Right hindlimb (tissue), 1 donor: ENCODE data around the gene NVL.
A peak's percentile ranks its signal among the peaks of the same experiment; 100 is the strongest.
"Not testable (repeated sequence)": the region's sequence is repeated elsewhere in the genome, so short reads cannot be mapped to it uniquely, and the experiment has no call there.

ENCODE experiments used
- DNase-seq: peaks from one replicate; pipeline ENCODE4 v3.0.0-alpha.2; 2018

The NVL gene

GRCh38 chr1:224329842-224330753, at the start of gene NVL:
TSS of gene NVL (minus strand) at chr1:224330172. CDS start at chr1:224330127, 45 bp downstream.
- peak; percentile 92 for DNase-seq

DNA sequence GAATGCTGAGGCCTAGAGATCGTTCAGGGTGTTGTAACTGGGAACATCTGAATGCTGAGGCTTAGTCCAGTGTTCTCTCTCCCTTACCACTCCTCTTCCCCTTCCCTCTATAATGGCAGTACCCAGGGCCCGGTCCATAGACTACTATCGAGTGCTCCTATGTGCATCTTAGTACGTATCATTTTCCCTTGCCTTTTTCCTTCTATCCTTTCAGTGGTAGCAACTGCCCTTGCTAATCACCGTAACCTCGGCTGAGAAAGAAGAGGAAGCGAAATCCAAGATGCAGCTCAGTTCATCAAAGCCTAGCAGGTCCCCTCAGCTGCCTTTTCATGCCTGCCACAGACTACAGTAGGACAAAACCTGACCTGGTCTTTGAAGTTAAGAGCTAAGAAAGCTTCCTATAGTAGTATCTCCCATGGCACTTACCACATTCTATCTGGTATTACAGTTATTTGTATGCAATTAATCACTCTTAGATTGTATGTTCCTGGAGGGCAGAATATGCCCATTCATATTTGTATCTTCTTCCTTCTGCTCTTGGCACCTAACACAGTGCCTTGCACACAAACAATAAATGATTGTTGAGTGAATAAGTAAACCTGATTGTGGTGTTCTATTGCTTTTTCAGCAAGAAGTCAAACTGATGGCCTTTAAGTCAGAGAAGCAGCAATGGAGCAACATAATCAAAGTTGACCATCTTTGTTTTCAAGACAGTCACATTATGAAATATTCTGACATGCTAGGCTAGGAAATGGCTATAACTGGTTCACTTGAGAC, 49.1 kb upstream of the NVL start:
- DNase-seq = no peak

GRCh38 chr1:224377676-224378006, 47.7 kb upstream of the NVL start:
- DNase-seq = no peak

DNA sequence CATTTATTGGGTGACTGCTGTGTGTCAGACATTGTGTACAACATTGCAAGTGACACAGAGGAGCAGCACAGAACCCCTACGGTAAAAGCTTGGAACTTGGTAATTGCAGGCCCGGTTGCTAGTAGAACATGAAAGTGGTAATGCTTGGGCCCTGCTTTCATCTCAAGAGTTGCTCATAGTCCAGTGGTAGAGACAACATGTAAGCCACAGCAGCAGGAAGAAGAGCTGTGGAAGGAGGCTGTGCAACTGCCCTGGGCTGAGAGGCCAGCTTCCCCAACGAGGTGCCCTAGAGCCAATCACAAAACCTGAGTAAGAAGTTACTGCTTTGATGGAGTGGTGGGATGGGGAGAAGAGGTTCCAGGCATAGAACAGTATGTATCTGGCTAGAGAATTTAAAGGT, 45.1 kb upstream of the NVL start:
- DNase-seq = no peak

- DNase-seq = no peak
Measured at GRCh38 chr1:224373008-224373590, 43.1 kb upstream of the NVL start.

- no peak for DNase-seq
Measured at GRCh38 chr1:224368409-224368808, 38.4 kb upstream of the NVL start.

GRCh38 chr1:224359207-224359606, 29.2 kb upstream of the NVL start:
- no peak for DNase-seq

GRCh38 chr1:224358237-224358636, 28.3 kb upstream of the NVL start:
- DNase-seq = no peak

DNA sequence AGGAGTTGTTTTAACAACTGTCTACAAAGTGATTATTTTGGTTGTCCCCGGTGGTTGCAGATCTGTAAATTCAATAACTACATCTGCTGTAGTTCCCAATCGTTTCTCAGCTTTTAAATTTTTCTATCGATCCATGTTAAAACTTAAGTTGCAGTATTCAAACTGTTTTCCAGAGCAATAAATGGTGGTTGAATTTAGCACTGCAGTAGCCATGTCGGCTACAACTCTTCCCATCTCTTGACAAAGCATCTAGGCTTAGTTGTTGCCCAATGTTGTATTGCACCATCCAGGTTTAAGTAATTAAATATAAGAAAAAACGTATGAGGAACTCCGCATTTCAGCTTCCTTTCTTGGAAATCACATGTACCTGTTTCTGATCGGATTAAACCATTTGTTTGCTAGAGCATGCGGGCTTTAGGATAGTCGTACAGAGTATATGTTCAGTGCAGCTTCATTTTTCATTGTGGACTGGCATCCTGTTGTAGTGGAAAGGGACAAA, 27.7 kb upstream of the NVL start:
- DNase-seq = no peak

- peak; percentile 94 for DNase-seq
Measured at GRCh38 chr1:224356685-224357625, 27.0 kb upstream of the NVL start, which contains the start of gene CNIH4. TSS of gene CNIH4 (plus strand) at chr1:224356879. CDS start at chr1:224356925, 46 bp downstream.

- DNase-seq = no peak
Measured at GRCh38 chr1:224353975-224354925, 24.3 kb upstream of the NVL start.

GRCh38 chr1:224352436-224353085, 22.6 kb upstream of the NVL start:
- not testable (repeated sequence) for DNase-seq

DNA sequence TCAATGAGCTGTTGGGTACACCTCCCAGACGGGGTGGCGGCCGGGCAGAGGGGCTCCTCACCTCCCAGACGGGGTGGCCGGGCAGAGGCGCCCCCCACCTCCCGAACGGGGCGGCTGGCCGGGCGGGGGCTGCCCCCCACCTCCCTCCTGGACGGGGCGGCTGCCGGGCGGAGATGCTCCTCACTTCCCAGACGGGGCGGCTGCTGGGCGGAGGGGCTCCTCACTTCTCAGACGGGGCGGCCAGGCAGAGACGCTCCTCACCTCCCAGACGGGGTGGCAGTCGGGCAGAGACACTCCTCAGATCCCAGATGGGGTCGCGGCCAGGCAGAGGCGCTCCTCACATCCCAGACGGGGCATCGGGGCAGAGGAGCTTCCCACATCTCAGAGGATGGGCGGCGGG, 19.7 kb upstream of the NVL start:
- not testable (repeated sequence) for DNase-seq

DNA sequence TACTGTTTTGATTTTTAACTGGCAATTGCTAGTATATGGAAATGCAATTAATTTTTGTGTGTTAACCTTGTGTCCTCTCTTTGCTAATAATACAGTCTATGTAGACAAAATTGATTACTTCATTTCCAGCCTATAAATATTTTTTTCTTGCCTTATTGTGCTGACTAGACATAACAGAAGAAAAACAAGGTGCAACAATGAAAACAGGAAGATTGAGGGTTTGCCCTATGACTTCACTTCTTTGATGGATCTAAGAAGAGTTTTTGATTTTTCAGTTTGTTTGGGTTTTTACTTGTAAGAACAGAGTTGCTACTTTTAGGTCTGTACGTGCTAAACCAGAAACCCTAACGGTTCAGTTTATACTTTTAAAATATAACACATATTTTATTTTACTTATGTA, 18.2 kb upstream of the NVL start:
- DNase-seq = no peak

DNA sequence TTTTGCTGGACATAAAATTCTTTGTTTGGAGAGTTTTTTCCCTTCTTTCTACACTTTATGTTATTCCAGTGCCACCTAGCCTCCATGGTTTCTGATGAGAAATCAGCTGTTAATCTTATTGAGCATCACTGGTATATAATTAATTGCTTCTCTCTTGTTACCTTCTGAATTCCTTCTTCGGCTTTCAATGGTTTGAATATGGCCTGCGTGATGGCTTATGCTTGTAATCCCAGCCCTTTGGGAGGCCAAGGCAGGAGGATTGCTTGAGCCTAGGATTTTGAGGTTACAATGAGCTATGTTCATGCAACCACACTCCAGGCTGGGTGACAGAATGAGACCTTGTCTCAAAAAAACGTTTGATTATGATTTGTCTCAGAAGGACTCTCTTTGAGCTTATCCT, 13.7 kb upstream of the NVL start:
- DNase-seq = no peak

GRCh38 chr1:224340453-224341384, 10.7 kb upstream of the NVL start:
- DNase-seq = not testable (repeated sequence)

DNA sequence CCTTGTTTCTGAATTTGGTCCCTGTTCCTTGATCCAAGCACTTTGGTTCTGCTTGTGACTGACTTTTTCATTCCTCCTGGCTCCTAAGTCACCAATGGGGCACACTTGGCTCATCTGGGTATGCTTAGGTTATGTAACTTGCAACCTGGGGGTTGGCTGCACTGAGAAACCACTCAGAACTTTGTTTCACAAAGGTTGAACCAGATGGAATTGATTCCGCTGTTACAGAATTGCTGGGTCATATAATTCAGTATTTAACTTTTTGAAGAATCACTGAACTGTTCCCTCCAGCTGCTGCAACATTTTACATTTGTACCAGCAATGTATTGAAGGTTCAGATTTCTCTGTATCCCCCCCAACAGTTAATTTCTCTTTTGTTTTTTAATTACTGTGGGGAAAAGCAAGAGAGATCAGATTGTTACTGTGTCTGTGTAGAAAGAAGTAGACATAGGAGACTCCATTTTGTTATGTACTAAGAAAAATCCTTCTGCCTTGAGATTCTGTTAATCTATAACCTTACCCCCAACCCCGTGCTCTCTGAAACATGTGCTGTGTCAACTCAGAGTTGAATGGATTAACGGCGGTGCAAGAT, 9.6 kb upstream of the NVL start:
- DNase-seq = no peak

DNA sequence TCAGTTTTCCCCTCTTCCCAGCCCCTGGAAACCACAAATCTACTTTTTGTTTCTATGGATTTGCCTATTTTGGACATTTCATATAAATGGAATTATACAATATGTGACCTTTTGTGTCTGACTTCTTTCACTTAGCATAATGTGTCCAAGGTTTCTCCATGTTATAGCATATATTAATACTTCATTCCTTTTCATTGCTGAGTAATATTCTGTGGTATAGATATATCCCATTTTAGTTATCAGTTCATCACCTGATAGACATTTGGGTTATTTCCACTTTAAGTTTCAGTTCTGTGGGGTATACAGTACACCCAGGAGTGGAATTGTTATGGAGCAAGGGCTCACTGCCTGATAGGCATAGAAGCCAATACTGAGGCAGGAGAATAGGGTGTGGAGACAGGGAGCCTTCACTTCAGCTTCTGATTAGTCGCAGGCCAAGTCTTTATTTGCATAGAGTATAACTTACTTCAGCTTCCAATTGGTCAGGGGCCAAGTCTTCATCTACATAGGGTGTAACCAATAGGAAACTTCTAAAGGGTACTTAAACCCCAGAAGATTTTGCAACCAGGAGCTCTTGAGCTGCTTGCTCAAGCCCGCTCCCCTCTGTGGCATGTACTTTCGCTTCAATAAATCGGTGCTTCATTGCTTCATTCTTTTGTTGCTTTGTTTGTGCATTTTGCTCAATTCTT, 8.3 kb upstream of the NVL start:
- no peak for DNase-seq
